Ectodermal cell (in vitro differentiated cells): ENCODE measurements around the gene FXYD6.

Experiments
- H3K27ac ChIP-seq: 2 replicates; pipeline ENCODE4 v1.7.0; 2013; ENCODE audit warnings: mild to moderate bottlenecking, low read depth, low read length; ENCODE audit not compliant: insufficient read depth, poor library complexity, severe bottlenecking
- H3K27me3 ChIP-seq: 2 replicates; pipeline ENCODE4 v1.7.0; 2013; ENCODE audit warnings: mild to moderate bottlenecking, low read length; ENCODE audit not compliant: insufficient read depth, control insufficient read depth, poor library complexity, severe bottlenecking
- H3K36me3 ChIP-seq: one replicate; pipeline ENCODE4 v1.7.0; 2013; ENCODE audit warnings: low read length; ENCODE audit not compliant: control insufficient read depth, insufficient read depth
- H3K4me1 ChIP-seq: one replicate; pipeline ENCODE4 v1.7.0; 2013; ENCODE audit warnings: low read length; ENCODE audit not compliant: control insufficient read depth, insufficient read depth
- H3K4me3 ChIP-seq: 2 replicates; pipeline ENCODE4 v1.7.0; 2013; ENCODE audit warnings: low read depth, low read length, control low read depth; ENCODE audit not compliant: insufficient read depth
- H3K9me3 ChIP-seq: 2 replicates; pipeline ENCODE4 v1.7.0; 2013; ENCODE audit warnings: mild to moderate bottlenecking, low read length, moderate library complexity; ENCODE audit not compliant: control insufficient read depth
- WGBS, 2 experiments: methylation state at CpG; one replicate each; pipeline ENCODE4 v1.1.7; 2013; ENCODE audit warnings: missing lambda C conversion rate in 2 of 2; 5-methylcytosine and 5-hydroxymethylcytosine counted together

FXYD6 gene

GRCh38 chr11:117830674-117831351 lies 45.6 kb downstream of the FXYD6 start:
- Histone ChIP-seq H3K9me3 (no peaks in the 10 kb centered on the region), H3K27ac (no peak overlapping the region), H3K4me3 (no peak overlapping the region), H3K27me3 (no peaks in the 10 kb centered on the region), H3K36me3 (no peaks in the 10 kb centered on the region), H3K4me1 (peaks cover 16% of the 10 kb centered on the region)
- 83 to 84% methylated on average over 6 of the region's 6 CpGs for WGBS, 2 experiments

DNA sequence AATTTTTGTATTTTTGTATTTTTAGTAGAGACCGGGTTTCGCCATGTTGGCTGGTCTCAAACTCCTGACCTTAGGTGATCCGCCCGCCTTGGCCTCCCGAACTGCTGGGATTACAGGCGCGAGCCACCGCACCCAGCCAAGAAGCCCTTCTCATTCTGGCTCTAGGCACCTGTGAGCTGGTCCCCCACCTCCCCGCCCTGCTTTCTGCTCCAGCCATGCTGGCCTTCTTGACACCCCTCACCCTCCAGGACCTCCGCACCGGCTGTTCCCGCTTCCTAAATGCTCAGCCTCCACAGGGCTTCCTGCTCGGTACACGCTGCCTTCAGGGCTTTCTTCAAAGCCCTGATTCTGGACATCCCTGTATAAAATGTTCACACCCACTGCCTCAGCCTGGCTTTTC lies 46.4 kb downstream of the FXYD6 start:
- Histone ChIP-seq H3K9me3 (no peaks in the 10 kb centered on the region), H3K4me3 (no peak overlapping the region), H3K4me1 (peaks cover 16% of the 10 kb centered on the region), H3K36me3 (no peaks in the 10 kb centered on the region), H3K27me3 (no peaks in the 10 kb centered on the region), H3K27ac (no peak overlapping the region)
- 94% methylated on average over 14 of the region's 14 CpGs for WGBS, 2 experiments

- Histone ChIP-seq H3K27ac (no peak overlapping the region), H3K4me1 (peaks cover 16% of the 10 kb centered on the region), H3K27me3 (no peaks in the 10 kb centered on the region), H3K4me3 (no peak overlapping the region), H3K9me3 (no peaks in the 10 kb centered on the region), H3K36me3 (no peaks in the 10 kb centered on the region)
- WGBS, 2 experiments: 94 to 95% methylated on average over 7 of the region's 7 CpGs
These were observed 47.1 kb downstream of the FXYD6 start for GRCh38 chr11:117829369-117829725.

- 80 to 86% methylated on average over 16 of the region's 16 CpGs for WGBS, 2 experiments
- Histone ChIP-seq H3K27ac (no peak overlapping the region), H3K4me3 (no peak overlapping the region), H3K4me1 (peaks cover 14% of the 10 kb centered on the region), H3K27me3 (no peaks in the 10 kb centered on the region), H3K9me3 (no peaks in the 10 kb centered on the region), H3K36me3 (no peaks in the 10 kb centered on the region)
These were observed 47.7 kb downstream of the FXYD6 start for GRCh38 chr11:117828611-117829368.

DNA sequence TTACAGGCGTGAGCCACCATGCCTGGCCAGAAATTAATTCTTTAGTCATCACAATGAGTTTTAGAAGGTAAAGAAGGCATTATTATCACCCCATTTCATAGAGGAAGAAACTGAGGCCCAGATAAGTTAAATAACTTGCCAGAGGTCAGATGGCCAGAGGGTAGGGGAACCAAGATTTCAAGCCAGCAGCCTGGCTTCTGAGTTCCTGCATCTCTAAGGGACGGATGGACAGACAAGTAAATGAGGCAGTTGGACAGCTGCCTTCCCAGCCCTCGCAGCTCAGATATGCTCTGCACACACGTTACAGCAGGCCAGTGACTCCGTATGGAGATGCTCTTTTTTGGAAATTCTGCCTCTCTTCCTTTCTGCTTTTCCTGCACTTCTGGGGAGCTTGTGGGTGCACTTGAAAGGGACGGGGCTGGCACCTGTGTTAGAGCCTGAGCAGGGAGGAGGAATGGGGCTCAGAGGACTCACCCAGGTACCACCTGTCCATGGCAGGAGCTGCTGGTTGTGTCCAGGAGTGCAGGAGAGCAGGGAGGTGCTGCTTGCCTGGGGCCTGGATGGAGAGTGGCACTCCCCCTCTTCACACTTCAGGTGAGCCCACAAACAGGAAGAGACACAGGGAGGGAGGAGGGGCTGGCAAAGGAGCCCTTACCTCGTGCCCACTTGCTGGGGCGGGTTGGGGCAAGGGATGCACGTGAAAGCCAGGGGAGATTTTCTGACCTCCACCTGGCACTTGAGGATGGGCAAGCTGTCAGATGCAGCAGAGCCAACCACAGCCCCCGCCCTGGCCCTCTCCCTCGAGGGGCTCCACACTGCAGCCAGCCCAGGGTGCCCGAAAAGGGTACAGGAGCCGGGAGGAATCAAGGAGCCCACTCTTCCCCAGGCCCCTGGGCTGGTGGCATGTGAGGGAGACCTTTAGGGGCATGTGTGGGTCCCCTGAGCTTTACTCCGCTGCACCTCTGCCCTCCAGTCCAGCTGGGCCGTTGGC lies 48.6 kb downstream of the FXYD6 start:
- no peaks in the 10 kb centered on the region for H3K36me3 ChIP-seq
- H3K27ac ChIP-seq: no peak overlapping the region
- H3K9me3 ChIP-seq: no peaks in the 10 kb centered on the region
- H3K27me3 ChIP-seq: no peaks in the 10 kb centered on the region
- H3K4me1 ChIP-seq: peaks cover 9% of the 10 kb centered on the region
- no peak overlapping the region for H3K4me3 ChIP-seq
- 90 to 91% methylated on average over 15 of the region's 15 CpGs for WGBS, 2 experiments

GRCh38 chr11:117826832-117827231 lies 49.6 kb downstream of the FXYD6 start:
- H3K27me3 ChIP-seq: no peaks in the 10 kb centered on the region
- peaks cover 9% of the 10 kb centered on the region for H3K4me1 ChIP-seq
- no peak overlapping the region for H3K4me3 ChIP-seq
- H3K9me3 ChIP-seq: no peaks in the 10 kb centered on the region
- 86 to 93% methylated on average over 3 of the region's 3 CpGs for WGBS, 2 experiments
- no peak overlapping the region for H3K27ac ChIP-seq
- no peaks in the 10 kb centered on the region for H3K36me3 ChIP-seq

- peaks cover 7% of the 10 kb centered on the region for H3K4me1 ChIP-seq
- no peak overlapping the region for H3K4me3 ChIP-seq
- H3K9me3 ChIP-seq: no peaks in the 10 kb centered on the region
- 81% methylated on average over 10 of the region's 10 CpGs for WGBS, 2 experiments
- no peak overlapping the region for H3K27ac ChIP-seq
- no peaks in the 10 kb centered on the region for H3K27me3 ChIP-seq
- no peaks in the 10 kb centered on the region for H3K36me3 ChIP-seq
These were observed 50.3 kb downstream of the FXYD6 start for GRCh38 chr11:117826190-117826570.

DNA sequence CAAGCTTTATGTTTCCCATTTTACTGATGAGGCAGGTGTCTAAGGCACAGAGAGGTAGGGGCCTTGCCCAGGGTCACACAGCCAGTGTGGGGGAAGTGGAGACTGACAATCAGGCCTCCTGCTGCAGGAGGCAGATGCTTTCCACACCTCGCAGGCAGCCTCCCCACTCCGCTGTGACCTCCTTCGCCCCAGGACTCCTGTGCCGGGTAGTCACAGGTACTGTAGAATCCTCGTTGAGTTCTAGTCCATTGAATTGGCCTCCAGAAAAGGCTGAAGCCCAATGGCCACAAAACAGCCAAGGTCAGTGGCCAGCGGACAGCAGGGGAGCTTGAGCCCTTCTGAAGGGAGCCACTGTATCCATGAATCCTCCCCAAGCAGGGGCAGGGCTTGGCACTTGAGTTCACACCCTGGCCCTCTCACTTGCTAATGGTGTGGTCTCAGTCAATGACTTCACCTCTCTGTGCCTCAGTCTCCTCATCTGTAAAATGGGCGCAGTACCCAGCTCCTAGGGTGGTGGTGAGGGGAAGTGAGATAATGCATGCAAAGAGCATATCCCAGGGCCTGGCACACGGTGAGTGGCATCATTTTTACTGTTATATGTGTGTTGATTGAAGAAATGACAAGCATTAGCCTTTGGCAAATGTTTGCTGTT lies 50.8 kb downstream of the FXYD6 start:
- H3K9me3 ChIP-seq: no peaks in the 10 kb centered on the region
- H3K4me1 ChIP-seq: peaks cover 2% of the 10 kb centered on the region
- H3K36me3 ChIP-seq: no peaks in the 10 kb centered on the region
- 87 to 90% methylated on average over 8 of the region's 8 CpGs for WGBS, 2 experiments
- H3K27ac ChIP-seq: no peak overlapping the region
- H3K27me3 ChIP-seq: no peaks in the 10 kb centered on the region
- H3K4me3 ChIP-seq: no peak overlapping the region

- Histone ChIP-seq H3K4me3 (no peak within 1 kb of the TSS), H3K4me1 (peaks cover 7% of the 10 kb centered on the region), H3K27me3 (no peaks in the 10 kb centered on the region), H3K27ac (no peak within 1 kb of the TSS), H3K36me3 (no peaks in the 10 kb centered on the region), H3K9me3 (no peaks in the 10 kb centered on the region)
- 79% methylated on average over 22 of the region's 22 CpGs for WGBS, 2 experiments
These were observed 51.6 kb downstream of the FXYD6 start, which contains the start of gene FXYD2 for GRCh38 chr11:117824571-117825537. FXYD2 (minus strand) TSS chr11:117824744; CDS start chr11:117824678, 66 bp downstream.
